ENCODE measurements around the gene FGF14. TPM values are rescaled to one million over a fixed set of nuclear protein-coding genes. Genes with fewer than 3 reads are reported as not detected.

FGF14 gene
- total RNA-seq, 1 experiment from 2014 or later = 0.22 TPM

DNA sequence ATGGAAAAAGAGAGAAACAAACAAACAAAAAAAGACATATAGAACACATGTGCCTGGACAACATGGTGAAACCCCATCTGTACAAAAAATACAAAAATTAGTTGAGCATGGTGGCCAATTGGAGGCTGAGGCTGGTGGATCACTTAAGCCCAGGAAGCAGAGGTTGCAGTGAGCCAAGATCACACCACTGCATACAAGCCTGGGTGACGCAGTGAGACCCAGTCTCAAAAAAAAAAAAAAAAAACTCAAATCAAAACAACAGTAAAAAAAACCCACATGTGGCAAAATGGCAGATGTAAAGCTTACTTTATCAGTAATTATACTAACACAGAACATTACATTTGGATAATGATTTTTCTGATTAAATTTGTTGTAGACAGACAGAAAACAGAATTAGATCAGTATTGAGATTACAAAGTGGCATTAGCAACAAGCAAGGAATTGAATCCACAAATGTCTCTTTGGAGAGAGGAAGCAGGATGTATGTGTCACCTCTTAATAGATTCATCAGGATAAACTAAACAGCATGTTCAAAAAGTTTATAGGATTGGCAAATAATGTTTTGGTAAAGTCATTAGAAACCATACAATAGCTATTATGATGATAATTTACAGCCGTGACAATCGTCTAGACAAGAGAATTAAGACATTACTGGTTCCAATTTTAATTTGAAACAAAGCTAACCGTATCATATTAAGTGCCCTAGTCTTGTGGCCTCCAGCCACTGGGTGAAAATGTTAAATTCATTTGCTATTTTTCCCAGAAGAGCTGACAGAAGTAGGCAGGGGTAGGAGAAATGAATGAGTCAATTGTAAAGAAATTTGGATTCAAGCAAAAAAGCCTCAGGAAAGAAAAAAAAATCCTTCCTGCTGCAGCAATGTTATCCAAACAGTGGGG is 206.0 kb downstream of the FGF14 start:
- H3K56ac ChIP-seq (ENCODE audit: insufficient read length, low read depth, low read length) = no peak overlapping the region
- no peak overlapping the region for H2BK5ac ChIP-seq (ENCODE audit: insufficient read length, low read length)
- H3K9ac ChIP-seq (ENCODE audit: extremely low read depth, insufficient read length, low read length) = no peak overlapping the region
- no peak overlapping the region for H3T11ph ChIP-seq (ENCODE audit: low read length)
- H3K9me3 ChIP-seq (ENCODE audit: control insufficient read depth, low read depth, low read length) = no peaks in the 10 kb centered on the region
- WGBS (ENCODE audit: extremely low coverage, insufficient read length, low lambda C conversion rate) = no CpG with 5 or more reads among the region's 4 CpGs
- no peaks in the 10 kb centered on the region for H3K23me2 ChIP-seq (ENCODE audit: insufficient read length, low read depth, low read length, poor library complexity, severe bottlenecking)
- H3K27ac ChIP-seq (ENCODE audit: insufficient read length, low read depth, low read length) = no peak overlapping the region
- H4K5ac ChIP-seq (ENCODE audit: insufficient read length, low read depth, low read length) = no peak overlapping the region
- no peaks in the 10 kb centered on the region for H3K79me2 ChIP-seq (ENCODE audit: insufficient read depth, low read length)
- H3K18ac ChIP-seq (ENCODE audit: insufficient read length, low read depth, low read length) = no peak overlapping the region
- no peaks in the 10 kb centered on the region for H4K20me1 ChIP-seq (ENCODE audit: control insufficient read depth, insufficient read depth, insufficient read length)
- H2AK5ac ChIP-seq (ENCODE audit: insufficient read length, low read length) = no peak overlapping the region
- Mint-ChIP-seq H3K36me3 (ENCODE audit: insufficient read depth in 1 of 3, low read depth in 3 of 3) (no peaks in the 10 kb centered on the region; a peak in 1 of 7 replicates), H3K4me3 (no peak overlapping the region), H3K4me1 (peaks cover 2 to 7% of the 10 kb centered on the region in 2 experiments; a peak in 3 of 4 replicates), H3K9me3 (no peaks in the 10 kb centered on the region), H3K27ac (peak overlapping the region in 1 of 3 experiments; percentile 72; a peak in 2 of 7 replicates), H3K27me3 (ENCODE audit: low read depth) (no peaks in the 10 kb centered on the region)
- no peaks in the 10 kb centered on the region; the same call in 1 of the 2 replicates for H3K4me1 ChIP-seq (ENCODE audit: insufficient read depth, low read length)
- no peaks in the 10 kb centered on the region for H3K27me3 ChIP-seq (ENCODE audit: insufficient read depth, low read length)
- no peak overlapping the region for H2BK20ac ChIP-seq (ENCODE audit: low read depth, low read length, poor library complexity, severe bottlenecking)
- no peak for DNase-seq
- TF ChIP-seq, protein P1, sequence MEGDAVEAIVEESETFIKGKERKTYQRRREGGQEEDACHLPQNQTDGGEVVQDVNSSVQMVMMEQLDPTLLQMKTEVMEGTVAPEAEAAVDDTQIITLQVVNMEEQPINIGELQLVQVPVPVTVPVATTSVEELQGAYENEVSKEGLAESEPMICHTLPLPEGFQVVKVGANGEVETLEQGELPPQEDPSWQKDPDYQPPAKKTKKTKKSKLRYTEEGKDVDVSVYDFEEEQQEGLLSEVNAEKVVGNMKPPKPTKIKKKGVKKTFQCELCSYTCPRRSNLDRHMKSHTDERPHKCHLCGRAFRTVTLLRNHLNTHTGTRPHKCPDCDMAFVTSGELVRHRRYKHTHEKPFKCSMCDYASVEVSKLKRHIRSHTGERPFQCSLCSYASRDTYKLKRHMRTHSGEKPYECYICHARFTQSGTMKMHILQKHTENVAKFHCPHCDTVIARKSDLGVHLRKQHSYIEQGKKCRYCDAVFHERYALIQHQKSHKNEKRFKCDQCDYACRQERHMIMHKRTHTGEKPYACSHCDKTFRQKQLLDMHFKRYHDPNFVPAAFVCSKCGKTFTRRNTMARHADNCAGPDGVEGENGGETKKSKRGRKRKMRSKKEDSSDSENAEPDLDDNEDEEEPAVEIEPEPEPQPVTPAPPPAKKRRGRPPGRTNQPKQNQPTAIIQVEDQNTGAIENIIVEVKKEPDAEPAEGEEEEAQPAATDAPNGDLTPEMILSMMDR (conservative IDR thresholded peaks at IDR 0.05) = no peak
- H3K4me2 ChIP-seq (ENCODE audit: insufficient read depth, insufficient read length, low read length) = no peak overlapping the region
- no peak overlapping the region for H3K14ac ChIP-seq (ENCODE audit: insufficient read depth, low read length)
- H3K4ac ChIP-seq (ENCODE audit: low read depth, low read length) = no peak overlapping the region
- no peak overlapping the region for H4K8ac ChIP-seq (replicated peaks; ENCODE audit: insufficient read length, low read depth, low read length)
- H2BK120ac ChIP-seq (ENCODE audit: low read depth, low read length, poor library complexity, severe bottlenecking) = no peak overlapping the region
- H2AFZ ChIP-seq (ENCODE audit: low read length) = no peak overlapping the region
- no peak overlapping the region for H2BK15ac ChIP-seq (ENCODE audit: low read depth, low read length)
- H4K91ac ChIP-seq (ENCODE audit: insufficient read length, low read depth, low read length) = no peak overlapping the region
- no peaks in the 10 kb centered on the region for H3K79me1 ChIP-seq (ENCODE audit: insufficient read depth, low read depth, low read length, poor library complexity, severe bottlenecking)
- no peak overlapping the region for H3K23ac ChIP-seq (ENCODE audit: insufficient read length, low read depth, low read length)
- H2BK12ac ChIP-seq (ENCODE audit: insufficient read length, low read depth, low read length) = no peak overlapping the region

Data from H9 (cell line).